ENCODE data around the gene ERN1.

DNA sequence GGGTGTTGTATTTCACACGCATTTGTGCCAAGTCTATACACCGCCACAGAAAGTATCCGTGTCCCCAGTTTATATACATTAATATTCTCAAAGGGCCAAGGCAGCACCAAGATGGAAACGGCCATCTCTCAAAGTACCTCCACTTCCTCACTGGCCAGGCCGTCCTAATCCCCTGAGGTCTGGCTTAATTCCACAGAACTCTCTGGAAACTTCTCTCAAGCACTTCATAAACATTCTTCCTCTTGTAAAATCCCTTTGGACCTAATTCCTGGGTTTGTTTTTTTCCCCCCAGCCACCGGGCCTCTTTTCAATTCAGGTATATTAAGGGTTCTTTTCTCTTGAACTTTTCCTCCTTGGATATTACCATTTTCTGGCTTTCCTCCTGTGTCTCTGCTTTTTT is 5.1 kb upstream of the ERN1 start:
- TF ChIP-seq, protein P1, sequence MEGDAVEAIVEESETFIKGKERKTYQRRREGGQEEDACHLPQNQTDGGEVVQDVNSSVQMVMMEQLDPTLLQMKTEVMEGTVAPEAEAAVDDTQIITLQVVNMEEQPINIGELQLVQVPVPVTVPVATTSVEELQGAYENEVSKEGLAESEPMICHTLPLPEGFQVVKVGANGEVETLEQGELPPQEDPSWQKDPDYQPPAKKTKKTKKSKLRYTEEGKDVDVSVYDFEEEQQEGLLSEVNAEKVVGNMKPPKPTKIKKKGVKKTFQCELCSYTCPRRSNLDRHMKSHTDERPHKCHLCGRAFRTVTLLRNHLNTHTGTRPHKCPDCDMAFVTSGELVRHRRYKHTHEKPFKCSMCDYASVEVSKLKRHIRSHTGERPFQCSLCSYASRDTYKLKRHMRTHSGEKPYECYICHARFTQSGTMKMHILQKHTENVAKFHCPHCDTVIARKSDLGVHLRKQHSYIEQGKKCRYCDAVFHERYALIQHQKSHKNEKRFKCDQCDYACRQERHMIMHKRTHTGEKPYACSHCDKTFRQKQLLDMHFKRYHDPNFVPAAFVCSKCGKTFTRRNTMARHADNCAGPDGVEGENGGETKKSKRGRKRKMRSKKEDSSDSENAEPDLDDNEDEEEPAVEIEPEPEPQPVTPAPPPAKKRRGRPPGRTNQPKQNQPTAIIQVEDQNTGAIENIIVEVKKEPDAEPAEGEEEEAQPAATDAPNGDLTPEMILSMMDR (conservative IDR thresholded peaks at IDR 0.05 in 1 of 2, IDR thresholded peaks at IDR 0.05 in 1 of 2; ENCODE audit: low read depth in 1 of 2, low read length in 2 of 2) = no peak
- TF ChIP-seq EZH2 (IDR thresholded peaks at IDR 0.05; ENCODE audit: low read length, missing control alignments) = no peak
